ENCODE results near the gene TAF4B. TPM values are rescaled to one million over a fixed set of nuclear protein-coding genes. Genes with fewer than 3 reads are reported as not detected.

TAF4B gene
- total RNA-seq, 1 experiment from 2014 or later = 15.2 TPM

DNA sequence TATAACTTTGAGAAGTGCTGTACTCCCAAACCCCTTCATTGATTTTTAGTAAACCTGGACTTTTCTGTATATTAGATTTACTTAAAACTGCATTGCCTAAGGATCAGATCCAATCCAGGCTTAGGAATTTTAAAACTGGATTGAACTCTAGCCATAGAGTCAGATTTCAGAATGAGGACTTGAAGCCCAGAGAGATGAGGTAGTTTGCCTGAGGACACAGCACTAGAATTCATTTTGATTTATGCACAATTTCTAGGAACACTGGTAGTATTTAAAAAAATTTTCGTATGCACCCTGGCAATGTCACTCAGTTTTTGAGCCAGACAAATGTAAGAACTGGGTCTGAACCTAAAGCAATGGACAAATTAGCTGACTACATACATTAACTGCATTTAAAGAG lies 177.2 kb downstream of the TAF4B start (continued):
- TF ChIP-seq, protein P1, sequence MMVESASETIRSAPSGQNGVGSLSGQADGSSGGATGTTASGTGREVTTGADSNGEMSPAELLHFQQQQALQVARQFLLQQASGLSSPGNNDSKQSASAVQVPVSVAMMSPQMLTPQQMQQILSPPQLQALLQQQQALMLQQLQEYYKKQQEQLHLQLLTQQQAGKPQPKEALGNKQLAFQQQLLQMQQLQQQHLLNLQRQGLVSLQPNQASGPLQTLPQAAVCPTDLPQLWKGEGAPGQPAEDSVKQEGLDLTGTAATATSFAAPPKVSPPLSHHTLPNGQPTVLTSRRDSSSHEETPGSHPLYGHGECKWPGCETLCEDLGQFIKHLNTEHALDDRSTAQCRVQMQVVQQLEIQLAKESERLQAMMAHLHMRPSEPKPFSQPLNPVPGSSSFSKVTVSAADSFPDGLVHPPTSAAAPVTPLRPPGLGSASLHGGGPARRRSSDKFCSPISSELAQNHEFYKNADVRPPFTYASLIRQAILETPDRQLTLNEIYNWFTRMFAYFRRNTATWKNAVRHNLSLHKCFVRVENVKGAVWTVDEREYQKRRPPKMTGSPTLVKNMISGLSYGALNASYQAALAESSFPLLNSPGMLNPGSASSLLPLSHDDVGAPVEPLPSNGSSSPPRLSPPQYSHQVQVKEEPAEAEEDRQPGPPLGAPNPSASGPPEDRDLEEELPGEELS (CRISPR knock-in tag; IDR thresholded peaks at IDR 0.05) = no peak

DNA sequence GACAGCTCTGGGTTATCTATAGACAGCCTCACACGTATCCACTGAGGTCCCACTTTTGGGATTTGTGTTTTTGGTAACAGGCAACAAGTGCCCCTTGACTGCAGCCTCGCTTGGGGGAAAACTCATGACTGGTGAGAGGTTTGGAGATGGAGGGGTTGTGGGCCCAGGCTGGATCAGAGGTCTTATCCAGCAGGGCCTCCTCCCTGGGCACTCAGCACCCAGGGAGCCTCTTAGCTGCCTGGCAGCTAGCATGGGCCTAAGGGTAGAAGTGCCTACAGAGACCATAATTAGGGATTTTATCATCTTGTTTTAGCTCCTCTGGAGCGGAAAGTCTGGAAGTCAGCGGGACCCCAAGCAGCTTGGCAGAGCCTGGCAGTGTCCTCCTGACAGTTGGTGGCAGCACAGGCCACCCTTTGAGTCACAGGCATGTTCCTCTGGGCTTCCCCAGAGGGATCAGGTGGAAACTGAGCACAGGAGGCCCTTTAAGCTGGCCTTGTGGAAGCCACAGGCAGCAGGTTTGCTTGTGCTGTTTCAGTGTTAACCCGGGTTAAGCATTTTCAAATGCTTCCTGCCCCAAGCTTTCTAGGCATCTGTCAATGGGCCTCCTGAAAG lies 179.1 kb downstream of the TAF4B start:
- peaks cover 37% of the 10 kb centered on the region for H3K4me1 Mint-ChIP-seq
- no peaks in the 10 kb centered on the region for H3K27me3 Mint-ChIP-seq (ENCODE audit: low read depth)
- no peak overlapping the region for H3K4me3 Mint-ChIP-seq
- TF ChIP-seq ZNF423 (CRISPR knock-in tag; IDR thresholded peaks at IDR 0.05) = no peak
- no peak for TF ChIP-seq ZNF671 (CRISPR knock-in tag; IDR thresholded peaks at IDR 0.05)
- TF ChIP-seq, protein P2, sequence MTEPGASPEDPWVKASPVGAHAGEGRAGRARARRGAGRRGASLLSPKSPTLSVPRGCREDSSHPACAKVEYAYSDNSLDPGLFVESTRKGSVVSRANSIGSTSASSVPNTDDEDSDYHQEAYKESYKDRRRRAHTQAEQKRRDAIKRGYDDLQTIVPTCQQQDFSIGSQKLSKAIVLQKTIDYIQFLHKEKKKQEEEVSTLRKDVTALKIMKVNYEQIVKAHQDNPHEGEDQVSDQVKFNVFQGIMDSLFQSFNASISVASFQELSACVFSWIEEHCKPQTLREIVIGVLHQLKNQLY (CRISPR knock-in tag; IDR thresholded peaks at IDR 0.05) = no peak
- TF ChIP-seq NR1H2 (CRISPR knock-in tag; IDR thresholded peaks at IDR 0.05) = no peak
- TF ChIP-seq TP53 (CRISPR knock-in tag; IDR thresholded peaks at IDR 0.05) = no peak
- TF ChIP-seq JUN (CRISPR knock-in tag; IDR thresholded peaks at IDR 0.05) = no peak
- TF ChIP-seq FOXP1 (CRISPR knock-in tag; IDR thresholded peaks at IDR 0.05; ENCODE audit: borderline replicate concordance) = no peak
- TF ChIP-seq GABPB1 (CRISPR knock-in tag; IDR thresholded peaks at IDR 0.05) = no peak
- TF ChIP-seq, protein P3, sequence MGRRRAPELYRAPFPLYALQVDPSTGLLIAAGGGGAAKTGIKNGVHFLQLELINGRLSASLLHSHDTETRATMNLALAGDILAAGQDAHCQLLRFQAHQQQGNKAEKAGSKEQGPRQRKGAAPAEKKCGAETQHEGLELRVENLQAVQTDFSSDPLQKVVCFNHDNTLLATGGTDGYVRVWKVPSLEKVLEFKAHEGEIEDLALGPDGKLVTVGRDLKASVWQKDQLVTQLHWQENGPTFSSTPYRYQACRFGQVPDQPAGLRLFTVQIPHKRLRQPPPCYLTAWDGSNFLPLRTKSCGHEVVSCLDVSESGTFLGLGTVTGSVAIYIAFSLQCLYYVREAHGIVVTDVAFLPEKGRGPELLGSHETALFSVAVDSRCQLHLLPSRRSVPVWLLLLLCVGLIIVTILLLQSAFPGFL (CRISPR knock-in tag; IDR thresholded peaks at IDR 0.05; ENCODE audit: borderline replicate concordance) = no peak
- TF ChIP-seq MYBL2 (CRISPR knock-in tag; IDR thresholded peaks at IDR 0.05) = no peak
- TF ChIP-seq, protein P4, sequence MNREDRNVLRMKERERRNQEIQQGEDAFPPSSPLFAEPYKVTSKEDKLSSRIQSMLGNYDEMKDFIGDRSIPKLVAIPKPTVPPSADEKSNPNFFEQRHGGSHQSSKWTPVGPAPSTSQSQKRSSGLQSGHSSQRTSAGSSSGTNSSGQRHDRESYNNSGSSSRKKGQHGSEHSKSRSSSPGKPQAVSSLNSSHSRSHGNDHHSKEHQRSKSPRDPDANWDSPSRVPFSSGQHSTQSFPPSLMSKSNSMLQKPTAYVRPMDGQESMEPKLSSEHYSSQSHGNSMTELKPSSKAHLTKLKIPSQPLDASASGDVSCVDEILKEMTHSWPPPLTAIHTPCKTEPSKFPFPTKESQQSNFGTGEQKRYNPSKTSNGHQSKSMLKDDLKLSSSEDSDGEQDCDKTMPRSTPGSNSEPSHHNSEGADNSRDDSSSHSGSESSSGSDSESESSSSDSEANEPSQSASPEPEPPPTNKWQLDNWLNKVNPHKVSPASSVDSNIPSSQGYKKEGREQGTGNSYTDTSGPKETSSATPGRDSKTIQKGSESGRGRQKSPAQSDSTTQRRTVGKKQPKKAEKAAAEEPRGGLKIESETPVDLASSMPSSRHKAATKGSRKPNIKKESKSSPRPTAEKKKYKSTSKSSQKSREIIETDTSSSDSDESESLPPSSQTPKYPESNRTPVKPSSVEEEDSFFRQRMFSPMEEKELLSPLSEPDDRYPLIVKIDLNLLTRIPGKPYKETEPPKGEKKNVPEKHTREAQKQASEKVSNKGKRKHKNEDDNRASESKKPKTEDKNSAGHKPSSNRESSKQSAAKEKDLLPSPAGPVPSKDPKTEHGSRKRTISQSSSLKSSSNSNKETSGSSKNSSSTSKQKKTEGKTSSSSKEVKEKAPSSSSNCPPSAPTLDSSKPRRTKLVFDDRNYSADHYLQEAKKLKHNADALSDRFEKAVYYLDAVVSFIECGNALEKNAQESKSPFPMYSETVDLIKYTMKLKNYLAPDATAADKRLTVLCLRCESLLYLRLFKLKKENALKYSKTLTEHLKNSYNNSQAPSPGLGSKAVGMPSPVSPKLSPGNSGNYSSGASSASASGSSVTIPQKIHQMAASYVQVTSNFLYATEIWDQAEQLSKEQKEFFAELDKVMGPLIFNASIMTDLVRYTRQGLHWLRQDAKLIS (CRISPR knock-in tag; IDR thresholded peaks at IDR 0.05; ENCODE audit: borderline replicate concordance) = no peak
- TF ChIP-seq, protein P5, sequence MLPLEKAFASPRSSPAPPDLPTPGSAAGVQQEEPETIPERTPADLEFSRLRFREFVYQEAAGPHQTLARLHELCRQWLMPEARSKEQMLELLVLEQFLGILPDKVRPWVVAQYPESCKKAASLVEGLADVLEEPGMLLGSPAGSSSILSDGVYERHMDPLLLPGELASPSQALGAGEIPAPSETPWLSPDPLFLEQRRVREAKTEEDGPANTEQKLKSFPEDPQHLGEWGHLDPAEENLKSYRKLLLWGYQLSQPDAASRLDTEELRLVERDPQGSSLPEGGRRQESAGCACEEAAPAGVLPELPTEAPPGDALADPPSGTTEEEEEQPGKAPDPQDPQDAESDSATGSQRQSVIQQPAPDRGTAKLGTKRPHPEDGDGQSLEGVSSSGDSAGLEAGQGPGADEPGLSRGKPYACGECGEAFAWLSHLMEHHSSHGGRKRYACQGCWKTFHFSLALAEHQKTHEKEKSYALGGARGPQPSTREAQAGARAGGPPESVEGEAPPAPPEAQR (CRISPR knock-in tag; IDR thresholded peaks at IDR 0.05) = no peak
- TF ChIP-seq NFE2L1 (CRISPR knock-in tag; IDR thresholded peaks at IDR 0.05) = no peak
- TF ChIP-seq IRF2 (CRISPR knock-in tag; IDR thresholded peaks at IDR 0.05; ENCODE audit: borderline replicate concordance, low read depth) = no peak
- no peak for TF ChIP-seq SMAD3 (CRISPR knock-in tag; IDR thresholded peaks at IDR 0.05; ENCODE audit: borderline replicate concordance)
- no peak for TF ChIP-seq CREM (CRISPR knock-in tag; IDR thresholded peaks at IDR 0.05)
- no peak for TF ChIP-seq ZNF232 (CRISPR knock-in tag; IDR thresholded peaks at IDR 0.05)
- TF ChIP-seq, protein P6, sequence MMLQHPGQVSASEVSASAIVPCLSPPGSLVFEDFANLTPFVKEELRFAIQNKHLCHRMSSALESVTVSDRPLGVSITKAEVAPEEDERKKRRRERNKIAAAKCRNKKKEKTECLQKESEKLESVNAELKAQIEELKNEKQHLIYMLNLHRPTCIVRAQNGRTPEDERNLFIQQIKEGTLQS (CRISPR knock-in tag; conservative IDR thresholded peaks at IDR 0.05) = no peak
- no peaks in the 10 kb centered on the region for H3K9me3 Mint-ChIP-seq
- ChIA-PET CTCF (interaction anchor here (0.6 to 3.0 kb wide), 18 partner anchors 9 to 244 kb away, joined by 3 to 30 read pairs (median 4); partner anchors contain the start of gene KCTD1), POLR2A (interaction anchor here (1.6 kb wide), 1 partner anchor 142 kb away, joined by 3 read pairs; no protein-coding TSS in a partner anchor)
- no peak overlapping the region for H3K27ac Mint-ChIP-seq
- peak; percentile 74 for ATAC-seq
- no peaks in the 10 kb centered on the region for H3K36me3 Mint-ChIP-seq
- DNase-seq (ENCODE audit: low spot score) = peak; percentile 31

Measured in WTC11 (cell line).